Measurements from ENCODE around the gene EZR.

- TF ChIP-seq CTCF (optimal IDR thresholded peaks at IDR 0.05 in 1 of 3, IDR thresholded peaks at IDR 0.05 in 1 of 3, conservative IDR thresholded peaks at IDR 0.05 in 1 of 3; ENCODE audit: extremely low read depth in 1 of 3, insufficient read depth in 2 of 3, low read length in 3 of 3) (no peak), EZH2 (IDR thresholded peaks at IDR 0.05; ENCODE audit: low read length) (no peak)
These were observed 36.1 kb downstream of the EZR start for GRCh38 chr6:158783167-158783450.
